Sigmoid colon (tissue), 4 donors: ENCODE results near the gene BET1.

Experiments
- CTCF ChIP-seq, 4 experiments: fragments of 450-650 bp in 3 of 4; fragments of 200-600 bp in 1 of 4; IDR thresholded peaks; one replicate each; pipeline ENCODE4 v1.5.1; 2016 to 2019; ENCODE audit warnings: antibody characterized with exemption in 4 of 4, mild to moderate bottlenecking in 3 of 4, moderate library complexity in 2 of 4
- POLR2AphosphoS5 ChIP-seq, 4 donors: sonication (generic); formaldehyde crosslinking; IDR thresholded peaks; one replicate each; pipeline ENCODE4 v1.6.1; 2017; ENCODE audit warnings: antibody characterized with exemption in 4 of 4

- TF ChIP-seq CTCF (IDR thresholded peaks at IDR 0.05) (no peak), POLR2AphosphoS5 (IDR thresholded peaks at IDR 0.05) (no peak)
Measured at GRCh38 chr7:94042381-94042780, 38.2 kb upstream of the BET1 start.
